Inflammatory macrophage treated with lipopolysaccharide for 4 hours (primary cell): Measurements from ENCODE around the gene CCL4.
A peak's percentile ranks its signal among the peaks of the same experiment; 100 is the strongest.

ENCODE experiments used
- DNase-seq: peaks from one replicate; pipeline ENCODE4 v3.0.0-alpha.2; 2020

CCL4 gene

GRCh38 chr17:36148559-36149295 lies 45.1 kb downstream of the CCL4 start:
- peak; percentile 86 for DNase-seq

- peak; percentile 90 for DNase-seq
Measured at GRCh38 chr17:36149296-36149820, 45.7 kb downstream of the CCL4 start.

- DNase-seq = no peak
Measured at GRCh38 chr17:36151891-36152638, 48.4 kb downstream of the CCL4 start.

GRCh38 chr17:36152639-36153120 lies 49.1 kb downstream of the CCL4 start:
- peak; percentile 64 for DNase-seq

GRCh38 chr17:36153895-36154610 lies 50.4 kb downstream of the CCL4 start:
- DNase-seq = peak; percentile 99
